Measurements from ENCODE around the gene HEATR1. TPM values are rescaled to one million over a fixed set of nuclear protein-coding genes. Genes with fewer than 3 reads are reported as not detected.

HEATR1 gene
- 34.3 and 43.0 TPM in 2 replicates for total RNA-seq (2021)
- Bru-seq, nascent RNA, result percentile 83 among the genes with signal in this experiment
- percentile 87 among the genes with signal in this experiment for BruChase-seq, experiment 1, labeled RNA remaining after a 2-hour chase
- BruChase-seq, experiment 2, labeled RNA remaining after a 6-hour chase, result percentile 91 among the genes with signal in this experiment
- long read RNA-seq, full-length matches to known transcripts, result 13 of 25 reads
- long read RNA-seq, partial matches to known transcripts, result 6 of 25 reads
- long read RNA-seq, other reads (novel, unspliced or antisense), result 6 of 25 reads

GRCh38 chr1:236603991-236604904, at the start of gene HEATR1:
HEATR1 (minus strand) TSS chr1:236604516; CDS start chr1:236604095, 421 bp downstream.
- Histone ChIP-seq H4K20me1 (ENCODE audit: insufficient read depth) (no peaks in the 10 kb centered on the region), H3K4me3 (peak within 1 kb of the TSS; percentile 71), H3K4me1 (replicated peaks; ENCODE audit: insufficient read depth) (peaks cover 8% of the 10 kb centered on the region), H3K27ac (peak within 1 kb of the TSS; percentile 30), H3K27me3 (ENCODE audit: insufficient read depth, low read depth) (no peaks in the 10 kb centered on the region), H3K79me2 (ENCODE audit: low read depth) (peaks cover 32% of the 10 kb centered on the region), H2AFZ (peak within 1 kb of the TSS; percentile 93), H3K9me3 (ENCODE audit: insufficient read depth, low read depth) (no peaks in the 10 kb centered on the region), H3K4me2 (peak within 1 kb of the TSS; percentile 80), H3K36me3 (ENCODE audit: low read depth) (peaks cover 17% of the 10 kb centered on the region; the same call in 1 of the 2 replicates), H3K9me2 (ENCODE audit: insufficient read depth) (no peaks in the 10 kb centered on the region), H3F3A (ENCODE audit: insufficient read depth, low read depth) (0 out of 2 replicates have a peak, but pooled peaks cover 4% of the 10 kb centered on the region)
- BruUV-seq (replicated peaks), result no TSS peak
- TF ChIP-seq CTCF (conservative IDR thresholded peaks at IDR 0.05), result no peak
- TF ChIP-seq EZH2 (IDR thresholded peaks at IDR 0.05; ENCODE audit: low read depth), result no peak
- DNase-seq, result peak; percentile 88 to 92
- POLR2A ChIA-PET (ENCODE audit: unreplicated experiment), result interaction anchor here (0.6 to 0.7 kb wide), 2 partner anchors 191 to 255 kb away, joined by 3 to 4 read pairs; partner anchors contain the start of gene MTR
- CTCF ChIA-PET, result interaction anchor here (0.6 kb wide), 1 partner anchor 783 kb away, joined by 3 read pairs; no protein-coding TSS in a partner anchor
- intact Hi-C loops (cut with micrococcal nuclease; ENCODE audit: unreplicated experiment), result loop anchor here (1.0 to 10.0 kb wide), 2 partner anchors 191 to 501 kb away; partner anchors contain the start of gene MTR

- DNase-seq, result no peak
Measured at GRCh38 chr1:236645016-236645680, 40.8 kb upstream of the HEATR1 start.

More at GRCh38 chr1:236645016-236645680, 40.8 kb upstream of the HEATR1 start:
- Histone ChIP-seq H3K79me2 (ENCODE audit: low read depth) (no peaks in the 10 kb centered on the region), H3K4me1 (replicated peaks; ENCODE audit: insufficient read depth) (no peaks in the 10 kb centered on the region), H3F3A (ENCODE audit: insufficient read depth, low read depth) (no peaks in the 10 kb centered on the region), H3K27me3 (ENCODE audit: insufficient read depth, low read depth) (peaks cover 71% of the 10 kb centered on the region), H3K36me3 (ENCODE audit: low read depth) (no peaks in the 10 kb centered on the region), H3K4me3 (no peak overlapping the region), H4K20me1 (ENCODE audit: insufficient read depth) (no peaks in the 10 kb centered on the region), H2AFZ (no peak overlapping the region), H3K27ac (no peak overlapping the region), H3K4me2 (no peak overlapping the region), H3K9me2 (ENCODE audit: insufficient read depth) (no peaks in the 10 kb centered on the region), H3K9me3 (ENCODE audit: insufficient read depth, low read depth) (no peaks in the 10 kb centered on the region)
- intact Hi-C loops (cut with micrococcal nuclease; ENCODE audit: unreplicated experiment), result no loop called here
- CTCF ChIA-PET, result no interaction called here
- TF ChIP-seq CTCF (conservative IDR thresholded peaks at IDR 0.05), result no peak
- TF ChIP-seq EZH2 (IDR thresholded peaks at IDR 0.05; ENCODE audit: low read depth), result no peak
- no TSS peak for BruUV-seq (replicated peaks)
- POLR2A ChIA-PET (ENCODE audit: unreplicated experiment), result no interaction called here
